GM20000 (cell line): ENCODE data around the gene ATG16L1.

ENCODE experiments used
- DNase-seq: peaks from one replicate; pipeline ENCODE4 v3.0.0; 2012; ENCODE audit warnings: low spot score
- CTCF ChIP-seq: IDR thresholded peaks from 2 replicates; pipeline ENCODE4 v1.5.1; 2012; ENCODE audit warnings: mild to moderate bottlenecking, control low read depth; ENCODE audit errors: extremely low read depth, missing control alignments

The ATG16L1 gene

GRCh38 chr2:233247744-233248143 lies 3.7 kb upstream of the ATG16L1 start:
- TF ChIP-seq CTCF, result no peak
- no peak for DNase-seq

- no peak for TF ChIP-seq CTCF
- DNase-seq, result no peak
These were observed 2.5 kb upstream of the ATG16L1 start for GRCh38 chr2:233248999-233249398.

- no peak for TF ChIP-seq CTCF
- no peak for DNase-seq
These were observed 905 bp upstream of the ATG16L1 start for GRCh38 chr2:233250568-233250967.

GRCh38 chr2:233250985-233251305 lies 528 bp upstream of the ATG16L1 start:
- no peak for TF ChIP-seq CTCF
- DNase-seq, result no peak

- DNase-seq, result no peak
- TF ChIP-seq CTCF, result no peak
These were observed 754 bp downstream of the ATG16L1 start for GRCh38 chr2:233252227-233252626.

GRCh38 chr2:233255151-233255550 lies 3.7 kb downstream of the ATG16L1 start:
- no peak for DNase-seq
- no peak for TF ChIP-seq CTCF

GRCh38 chr2:233256048-233256447 lies 4.6 kb downstream of the ATG16L1 start:
- DNase-seq, result peak; percentile 31
- TF ChIP-seq CTCF, result no peak
